Stimulated activated CD8-positive, alpha-beta memory T cell treated with anti-CD3 and anti-CD28 coated beads, Interleukin-15, amount 100 ng/mL, for 24 hours (primary cell): Measurements from ENCODE around the gene SDCBP2.
"Not testable (repeated sequence)": the region's sequence is repeated elsewhere in the genome, so short reads cannot be mapped to it uniquely, and the experiment has no call there.

ENCODE experiments used
- DNase-seq: peaks from one replicate; pipeline ENCODE4 v3.0.0-alpha.2; 2020; ENCODE audit warnings: low read depth

Gene SDCBP2

GRCh38 chr20:1360094-1360846 lies 31.3 kb upstream of the SDCBP2 start:
- DNase-seq = no peak

GRCh38 chr20:1357921-1358671 lies 29.2 kb upstream of the SDCBP2 start:
- DNase-seq = no peak

- DNase-seq = no peak
These were observed 25.0 kb upstream of the SDCBP2 start for GRCh38 chr20:1353956-1354355.

GRCh38 chr20:1346315-1346969 lies 17.5 kb upstream of the SDCBP2 start:
- DNase-seq = no peak

- DNase-seq = no peak
These were observed 16.8 kb upstream of the SDCBP2 start for GRCh38 chr20:1345756-1346093.

GRCh38 chr20:1345030-1345755 lies 16.3 kb upstream of the SDCBP2 start:
- DNase-seq = no peak

DNA sequence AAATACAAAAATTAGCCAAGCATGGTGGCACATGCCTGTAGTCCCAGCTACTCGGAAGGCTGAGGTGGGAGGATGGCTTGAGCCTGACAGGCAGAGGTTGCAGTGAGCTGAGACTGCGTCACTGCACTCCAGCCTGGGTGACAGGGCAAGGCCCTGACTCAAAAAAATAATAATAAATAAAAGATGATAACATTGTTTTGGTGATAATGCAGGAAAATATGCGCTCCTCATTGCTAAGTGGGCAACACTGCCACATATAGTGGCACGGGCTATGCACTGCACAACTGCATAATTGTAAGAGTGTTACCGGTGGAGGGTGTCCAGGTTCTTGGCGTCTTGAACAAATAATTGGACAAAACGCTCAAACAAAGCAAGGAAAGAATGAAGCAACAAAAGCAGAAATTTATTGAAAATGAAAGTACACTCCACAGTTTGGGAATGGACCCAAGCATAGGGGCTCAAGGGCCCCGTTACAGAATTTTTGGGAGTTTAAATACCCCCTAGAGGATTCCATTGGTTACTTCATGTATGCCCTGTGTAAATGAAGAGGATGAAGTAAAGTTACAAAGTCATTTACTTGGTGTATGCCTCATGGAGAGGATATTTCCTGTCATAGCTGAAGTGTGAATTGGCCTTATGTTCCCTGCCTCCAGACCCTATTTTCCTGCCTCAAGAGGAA lies 14.6 kb upstream of the SDCBP2 start:
- not testable (repeated sequence) for DNase-seq

DNA sequence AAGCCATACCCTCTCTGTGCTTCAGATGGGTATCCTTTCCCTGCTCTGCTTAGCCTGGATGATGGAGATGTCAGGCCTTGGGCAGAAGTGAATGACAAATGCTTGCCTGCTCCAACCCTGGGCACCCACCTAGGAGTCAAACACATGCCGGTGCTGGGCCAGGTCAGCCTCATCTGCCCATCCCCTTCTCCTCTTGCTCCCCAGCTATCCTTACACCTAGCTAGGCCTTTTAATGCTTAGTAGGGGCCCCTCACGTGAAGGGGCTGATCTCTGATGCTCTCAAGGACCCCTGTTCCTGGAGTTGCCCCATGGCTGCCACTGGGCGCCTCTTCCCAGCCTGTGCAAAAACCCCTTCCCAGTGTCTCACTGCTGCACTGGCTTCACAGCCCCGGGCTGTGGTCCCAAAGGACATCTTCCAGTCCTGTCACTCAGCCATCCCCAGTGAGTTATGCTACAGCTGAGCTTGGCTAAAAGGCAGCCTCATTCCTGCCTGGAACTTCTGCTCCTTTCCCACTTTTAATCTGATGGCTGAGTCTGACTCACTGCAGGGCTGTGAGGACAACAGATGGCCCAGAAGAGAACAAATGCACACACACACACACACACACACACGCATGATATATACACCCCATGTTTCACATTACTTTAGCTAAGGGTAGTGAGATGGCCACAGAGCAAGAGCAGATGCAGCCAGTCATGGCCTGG lies 12.8 kb upstream of the SDCBP2 start:
- DNase-seq = no peak

GRCh38 chr20:1338801-1339200 lies 9.9 kb upstream of the SDCBP2 start:
- no peak for DNase-seq

GRCh38 chr20:1338096-1338495 lies 9.2 kb upstream of the SDCBP2 start:
- DNase-seq = no peak

DNA sequence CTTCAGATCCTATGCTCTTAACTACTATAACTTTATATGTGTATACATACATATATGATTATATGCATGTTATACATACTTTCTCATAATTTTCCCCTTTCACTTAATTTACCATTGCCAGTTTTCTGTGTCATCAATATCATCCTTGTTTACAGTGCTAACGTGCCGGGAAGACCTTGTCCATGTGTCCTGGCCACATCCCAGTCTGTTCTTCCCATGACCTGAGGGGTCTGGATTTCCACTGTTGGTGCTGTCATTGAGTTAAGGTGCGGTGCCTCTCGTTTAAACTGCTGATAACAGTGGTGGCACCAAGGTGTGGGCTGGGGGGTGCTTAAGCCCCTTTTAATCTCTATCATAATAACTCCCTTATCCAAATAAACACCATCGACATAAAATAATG lies 8.5 kb upstream of the SDCBP2 start:
- no peak for DNase-seq

DNA sequence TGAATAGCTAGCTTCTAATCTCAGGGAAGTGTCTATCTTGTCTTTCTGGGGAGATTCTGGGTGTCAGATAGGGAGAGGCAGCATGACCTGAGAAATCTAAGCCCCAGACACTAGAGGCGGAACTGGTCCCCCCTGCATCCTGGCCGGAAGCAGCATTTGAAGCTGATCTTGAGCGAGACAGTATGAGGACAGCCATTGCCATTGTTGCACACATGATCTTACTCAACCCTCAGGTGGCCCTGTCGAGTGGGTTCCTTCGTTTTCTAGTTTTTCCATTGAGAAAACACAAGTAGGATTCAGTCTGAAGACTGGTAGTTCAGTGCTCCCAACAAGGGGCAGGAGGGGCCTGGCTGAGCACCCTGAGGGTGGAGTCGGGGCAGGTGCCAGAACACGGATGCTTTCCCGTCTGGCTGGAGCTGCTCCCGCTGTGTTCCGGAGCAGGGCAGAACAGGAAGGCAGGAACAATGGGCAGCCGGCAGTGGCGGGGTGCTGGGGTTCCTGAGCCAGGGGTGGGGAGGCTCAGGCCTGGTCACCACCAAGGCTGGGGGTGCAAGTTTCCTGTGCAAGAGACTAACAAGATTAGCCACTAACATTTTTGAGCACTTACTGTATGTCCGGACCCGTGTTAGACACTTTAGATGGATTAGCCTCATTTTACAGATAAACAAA lies 7.9 kb upstream of the SDCBP2 start:
- DNase-seq = no peak

GRCh38 chr20:1335961-1336698 lies 7.2 kb upstream of the SDCBP2 start:
- DNase-seq = no peak

- DNase-seq = no peak
These were observed 5.8 kb upstream of the SDCBP2 start for GRCh38 chr20:1334761-1335160.

DNA sequence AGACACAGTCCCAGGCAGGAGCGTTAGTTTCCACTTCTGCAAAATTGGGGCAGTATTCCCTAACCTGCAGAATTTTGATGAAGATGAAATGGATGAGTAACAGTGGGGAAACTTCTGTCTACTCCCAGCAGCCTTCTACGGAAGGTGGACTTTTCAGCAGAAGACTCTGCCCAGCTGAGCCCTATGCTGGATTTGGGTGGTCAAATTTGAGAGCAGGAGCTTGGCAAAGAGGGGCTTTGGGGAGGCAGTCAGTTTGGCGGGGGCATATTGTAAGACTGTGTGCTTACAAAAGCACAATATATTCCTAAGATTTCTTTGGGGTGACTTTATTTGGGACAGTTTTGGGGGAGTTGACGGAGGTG lies 5.4 kb upstream of the SDCBP2 start:
- no peak for DNase-seq

GRCh38 chr20:1333462-1334369 lies 4.8 kb upstream of the SDCBP2 start:
- DNase-seq = no peak

- DNase-seq = no peak
These were observed 3.9 kb upstream of the SDCBP2 start for GRCh38 chr20:1332749-1333300.

GRCh38 chr20:1331801-1332453 lies 3.0 kb upstream of the SDCBP2 start:
- no peak for DNase-seq
